ENCODE data around the gene COG4. TPM values are rescaled to one million over a fixed set of nuclear protein-coding genes. Genes with fewer than 3 reads are reported as not detected.

Gene COG4
- total and polyA plus RNA-seq, 2 experiments from 2014 or later, result 28.8 to 38.1 TPM

DNA sequence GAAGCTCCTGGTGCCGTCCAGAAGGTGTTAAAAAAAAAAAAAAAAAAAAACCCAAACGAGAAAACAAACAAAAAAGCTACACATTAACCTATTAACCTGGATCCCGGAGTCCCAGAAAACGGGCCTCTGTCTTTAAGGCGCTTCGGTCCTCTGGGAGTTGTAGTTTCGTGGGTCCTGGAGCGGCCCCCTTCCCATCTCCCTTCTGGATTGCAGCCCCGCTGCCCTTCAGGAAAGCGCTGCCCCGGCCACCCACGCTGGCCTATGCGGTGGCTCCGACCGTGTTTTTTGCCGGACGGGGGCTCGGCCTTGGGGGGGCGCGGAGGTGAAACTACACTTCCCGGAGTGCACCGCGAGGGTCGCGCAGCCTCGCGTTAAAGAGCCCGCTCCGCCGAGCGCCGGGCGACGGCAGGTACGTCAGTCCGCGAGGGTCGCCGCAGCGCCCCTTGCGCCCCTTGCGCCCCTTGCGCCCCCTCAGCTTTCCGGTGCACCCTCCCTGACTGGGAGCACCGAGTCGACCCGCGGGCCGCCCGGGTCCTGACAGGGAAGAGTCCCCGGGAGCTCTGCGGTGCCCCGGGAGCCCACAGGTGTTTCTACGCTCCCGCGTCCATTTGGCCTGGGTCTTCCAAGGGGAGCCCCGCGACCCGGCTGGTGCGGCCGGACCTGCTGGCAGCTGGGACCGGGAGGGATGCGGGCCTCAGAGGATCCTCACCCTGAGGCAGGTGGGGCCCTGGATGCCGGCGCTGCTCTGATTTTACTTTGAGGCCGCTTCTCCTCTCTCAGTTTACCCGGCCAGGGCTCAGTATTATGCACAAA, 68.9 kb downstream of the COG4 start, which contains the start of gene FCSK:
Gene FCSK, plus strand, starts transcription at position 374 of the 813 bp plus-strand sequence. CDS start 8,596 bp downstream, outside the sequence.
- H3K27me3 ChIP-seq (ENCODE audit: insufficient read depth), result no peaks in the 10 kb centered on the region
- H3K4me2 ChIP-seq, result peak within 1 kb of the TSS; percentile 97
- H3K27ac ChIP-seq (ENCODE audit: low read depth), result peak within 1 kb of the TSS; percentile 96
- peak; percentile 95 for ATAC-seq
- no peaks in the 10 kb centered on the region; the same call in 1 of the 2 replicates for H3K79me2 ChIP-seq (replicated peaks; ENCODE audit: insufficient read depth)
- H3K4me3 ChIP-seq, result peak within 1 kb of the TSS; percentile 48
- peaks cover 12% of the 10 kb centered on the region; the same call in 1 of the 2 replicates for H3F3A ChIP-seq (replicated peaks; ENCODE audit: low read depth)
- H3K4me1 Mint-ChIP-seq, result peaks cover 3% of the 10 kb centered on the region
- TF ChIP-seq, protein P1, sequence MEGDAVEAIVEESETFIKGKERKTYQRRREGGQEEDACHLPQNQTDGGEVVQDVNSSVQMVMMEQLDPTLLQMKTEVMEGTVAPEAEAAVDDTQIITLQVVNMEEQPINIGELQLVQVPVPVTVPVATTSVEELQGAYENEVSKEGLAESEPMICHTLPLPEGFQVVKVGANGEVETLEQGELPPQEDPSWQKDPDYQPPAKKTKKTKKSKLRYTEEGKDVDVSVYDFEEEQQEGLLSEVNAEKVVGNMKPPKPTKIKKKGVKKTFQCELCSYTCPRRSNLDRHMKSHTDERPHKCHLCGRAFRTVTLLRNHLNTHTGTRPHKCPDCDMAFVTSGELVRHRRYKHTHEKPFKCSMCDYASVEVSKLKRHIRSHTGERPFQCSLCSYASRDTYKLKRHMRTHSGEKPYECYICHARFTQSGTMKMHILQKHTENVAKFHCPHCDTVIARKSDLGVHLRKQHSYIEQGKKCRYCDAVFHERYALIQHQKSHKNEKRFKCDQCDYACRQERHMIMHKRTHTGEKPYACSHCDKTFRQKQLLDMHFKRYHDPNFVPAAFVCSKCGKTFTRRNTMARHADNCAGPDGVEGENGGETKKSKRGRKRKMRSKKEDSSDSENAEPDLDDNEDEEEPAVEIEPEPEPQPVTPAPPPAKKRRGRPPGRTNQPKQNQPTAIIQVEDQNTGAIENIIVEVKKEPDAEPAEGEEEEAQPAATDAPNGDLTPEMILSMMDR (conservative IDR thresholded peaks at IDR 0.05; ENCODE audit: low read depth in 2 of 2), result peak; percentile 43 to 51; a peak in 3 of 4 replicates
- TF ChIP-seq, protein P2, sequence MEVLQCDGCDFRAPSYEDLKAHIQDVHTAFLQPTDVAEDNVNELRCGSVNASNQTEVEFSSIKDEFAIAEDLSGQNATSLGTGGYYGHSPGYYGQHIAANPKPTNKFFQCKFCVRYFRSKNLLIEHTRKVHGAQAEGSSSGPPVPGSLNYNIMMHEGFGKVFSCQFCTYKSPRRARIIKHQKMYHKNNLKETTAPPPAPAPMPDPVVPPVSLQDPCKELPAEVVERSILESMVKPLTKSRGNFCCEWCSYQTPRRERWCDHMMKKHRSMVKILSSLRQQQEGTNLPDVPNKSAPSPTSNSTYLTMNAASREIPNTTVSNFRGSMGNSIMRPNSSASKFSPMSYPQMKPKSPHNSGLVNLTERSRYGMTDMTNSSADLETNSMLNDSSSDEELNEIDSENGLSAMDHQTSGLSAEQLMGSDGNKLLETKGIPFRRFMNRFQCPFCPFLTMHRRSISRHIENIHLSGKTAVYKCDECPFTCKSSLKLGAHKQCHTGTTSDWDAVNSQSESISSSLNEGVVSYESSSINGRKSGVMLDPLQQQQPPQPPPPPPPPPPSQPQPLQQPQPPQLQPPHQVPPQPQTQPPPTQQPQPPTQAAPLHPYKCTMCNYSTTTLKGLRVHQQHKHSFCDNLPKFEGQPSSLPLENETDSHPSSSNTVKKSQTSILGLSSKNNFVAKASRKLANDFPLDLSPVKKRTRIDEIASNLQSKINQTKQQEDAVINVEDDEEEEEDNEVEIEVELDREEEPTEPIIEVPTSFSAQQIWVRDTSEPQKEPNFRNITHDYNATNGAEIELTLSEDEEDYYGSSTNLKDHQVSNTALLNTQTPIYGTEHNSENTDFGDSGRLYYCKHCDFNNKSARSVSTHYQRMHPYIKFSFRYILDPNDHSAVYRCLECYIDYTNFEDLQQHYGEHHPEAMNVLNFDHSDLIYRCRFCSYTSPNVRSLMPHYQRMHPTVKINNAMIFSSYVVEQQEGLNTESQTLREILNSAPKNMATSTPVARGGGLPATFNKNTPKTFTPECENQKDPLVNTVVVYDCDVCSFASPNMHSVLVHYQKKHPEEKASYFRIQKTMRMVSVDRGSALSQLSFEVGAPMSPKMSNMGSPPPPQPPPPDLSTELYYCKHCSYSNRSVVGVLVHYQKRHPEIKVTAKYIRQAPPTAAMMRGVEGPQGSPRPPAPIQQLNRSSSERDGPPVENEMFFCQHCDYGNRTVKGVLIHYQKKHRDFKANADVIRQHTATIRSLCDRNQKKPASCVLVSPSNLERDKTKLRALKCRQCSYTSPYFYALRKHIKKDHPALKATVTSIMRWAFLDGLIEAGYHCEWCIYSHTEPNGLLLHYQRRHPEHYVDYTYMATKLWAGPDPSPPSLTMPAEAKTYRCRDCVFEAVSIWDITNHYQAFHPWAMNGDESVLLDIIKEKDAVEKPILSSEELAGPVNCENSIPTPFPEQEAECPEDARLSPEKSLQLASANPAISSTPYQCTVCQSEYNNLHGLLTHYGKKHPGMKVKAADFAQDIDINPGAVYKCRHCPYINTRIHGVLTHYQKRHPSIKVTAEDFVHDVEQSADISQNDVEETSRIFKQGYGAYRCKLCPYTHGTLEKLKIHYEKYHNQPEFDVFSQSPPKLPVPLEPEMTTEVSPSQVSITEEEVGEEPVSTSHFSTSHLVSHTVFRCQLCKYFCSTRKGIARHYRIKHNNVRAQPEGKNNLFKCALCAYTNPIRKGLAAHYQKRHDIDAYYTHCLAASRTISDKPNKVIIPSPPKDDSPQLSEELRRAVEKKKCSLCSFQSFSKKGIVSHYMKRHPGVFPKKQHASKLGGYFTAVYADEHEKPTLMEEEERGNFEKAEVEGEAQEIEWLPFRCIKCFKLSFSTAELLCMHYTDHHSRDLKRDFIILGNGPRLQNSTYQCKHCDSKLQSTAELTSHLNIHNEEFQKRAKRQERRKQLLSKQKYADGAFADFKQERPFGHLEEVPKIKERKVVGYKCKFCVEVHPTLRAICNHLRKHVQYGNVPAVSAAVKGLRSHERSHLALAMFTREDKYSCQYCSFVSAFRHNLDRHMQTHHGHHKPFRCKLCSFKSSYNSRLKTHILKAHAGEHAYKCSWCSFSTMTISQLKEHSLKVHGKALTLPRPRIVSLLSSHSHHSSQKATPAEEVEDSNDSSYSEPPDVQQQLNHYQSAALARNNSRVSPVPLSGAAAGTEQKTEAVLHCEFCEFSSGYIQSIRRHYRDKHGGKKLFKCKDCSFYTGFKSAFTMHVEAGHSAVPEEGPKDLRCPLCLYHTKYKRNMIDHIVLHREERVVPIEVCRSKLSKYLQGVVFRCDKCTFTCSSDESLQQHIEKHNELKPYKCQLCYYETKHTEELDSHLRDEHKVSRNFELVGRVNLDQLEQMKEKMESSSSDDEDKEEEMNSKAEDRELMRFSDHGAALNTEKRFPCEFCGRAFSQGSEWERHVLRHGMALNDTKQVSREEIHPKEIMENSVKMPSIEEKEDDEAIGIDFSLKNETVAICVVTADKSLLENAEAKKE (CRISPR knock-in tag; IDR thresholded peaks at IDR 0.05), result no peak
- TF ChIP-seq, protein P3, sequence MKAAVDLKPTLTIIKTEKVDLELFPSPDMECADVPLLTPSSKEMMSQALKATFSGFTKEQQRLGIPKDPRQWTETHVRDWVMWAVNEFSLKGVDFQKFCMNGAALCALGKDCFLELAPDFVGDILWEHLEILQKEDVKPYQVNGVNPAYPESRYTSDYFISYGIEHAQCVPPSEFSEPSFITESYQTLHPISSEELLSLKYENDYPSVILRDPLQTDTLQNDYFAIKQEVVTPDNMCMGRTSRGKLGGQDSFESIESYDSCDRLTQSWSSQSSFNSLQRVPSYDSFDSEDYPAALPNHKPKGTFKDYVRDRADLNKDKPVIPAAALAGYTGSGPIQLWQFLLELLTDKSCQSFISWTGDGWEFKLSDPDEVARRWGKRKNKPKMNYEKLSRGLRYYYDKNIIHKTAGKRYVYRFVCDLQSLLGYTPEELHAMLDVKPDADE (IDR thresholded peaks at IDR 0.05), result peak; percentile 89
- TF ChIP-seq EZH2 (IDR thresholded peaks at IDR 0.05; ENCODE audit: low read depth, unreplicated experiment) (no peak), CREB1 (CRISPR knock-in tag; IDR thresholded peaks at IDR 0.05; ENCODE audit: low read depth) (peak; percentile 93), POLR2AphosphoS5 (IDR thresholded peaks at IDR 0.05; ENCODE audit: low read depth) (peak; percentile 84)
- peak; percentile 93 for DNase-seq (ENCODE audit: low spot score)
- H3K36me3 ChIP-seq (ENCODE audit: insufficient read depth), result no peaks in the 10 kb centered on the region; the same call in 1 of the 2 replicates
- no peaks in the 10 kb centered on the region for H3K9me2 ChIP-seq (ENCODE audit: insufficient read depth)
- no peaks in the 10 kb centered on the region for H3K36me3 Mint-ChIP-seq (ENCODE audit: low read depth)
- peak within 1 kb of the TSS; percentile 93 for H2AFZ ChIP-seq
- peaks cover 3% of the 10 kb centered on the region for H3K27me3 Mint-ChIP-seq (ENCODE audit: insufficient read depth, low read depth, poor library complexity)
- H3K4me3 Mint-ChIP-seq, result peak within 1 kb of the TSS; percentile 87
- peaks cover 7% of the 10 kb centered on the region; the same call in 1 of the 2 replicates for H3K4me1 ChIP-seq (ENCODE audit: insufficient read depth)
- H4K20me1 ChIP-seq (replicated peaks; ENCODE audit: insufficient read depth), result no peaks in the 10 kb centered on the region
- H3K9me3 Mint-ChIP-seq, result no peaks in the 10 kb centered on the region; the same call in 2 of the 3 replicates
- peak within 1 kb of the TSS; percentile 98 for H3K27ac Mint-ChIP-seq
